BLaER1 (cell line): ENCODE data around the gene TTC7B.

Experiments
- H3K27ac ChIP-seq: shearing (Covaris generic); formaldehyde crosslinking; 2 replicates; pipeline ENCODE4 v1.8.1; 2022
- H3K27me3 ChIP-seq: shearing (Covaris generic); formaldehyde crosslinking; 2 replicates; pipeline ENCODE4 v1.8.1; 2022
- H3K36me3 ChIP-seq: shearing (Covaris generic); formaldehyde crosslinking; 2 replicates; pipeline ENCODE4 v1.8.1; 2022
- H3K4me1 ChIP-seq: shearing (Covaris generic); formaldehyde crosslinking; 2 replicates; pipeline ENCODE4 v1.8.1; 2022
- H3K4me2 ChIP-seq: shearing (Covaris generic); formaldehyde crosslinking; 2 replicates; pipeline ENCODE4 v1.8.1; 2022
- H3K4me3 ChIP-seq: shearing (Covaris generic); formaldehyde crosslinking; 2 replicates; pipeline ENCODE4 v1.8.1; 2022
- H3K9ac ChIP-seq: shearing (Covaris generic); formaldehyde crosslinking; 2 replicates; pipeline ENCODE4 v1.8.1; 2022
- H3K9me3 ChIP-seq: shearing (Covaris generic); formaldehyde crosslinking; 2 replicates; pipeline ENCODE4 v1.8.1; 2022
- H4K20me1 ChIP-seq: shearing (Covaris generic); formaldehyde crosslinking; 2 replicates; pipeline ENCODE4 v1.8.1; 2022
- Cebpa-rat ChIP-seq: shearing (Covaris generic); IDR thresholded peaks from 2 replicates; pipeline ENCODE4 v1.8.1; 2022

Gene TTC7B

GRCh38 chr14:90539496-90539775 is 276.8 kb downstream of the TTC7B start:
- Histone ChIP-seq H3K4me1 (peaks cover 74% of the 10 kb centered on the region), H3K27ac (0 out of 2 replicates have a peak overlapping the region, but pooled peaks have one; percentile 7), H3K27me3 (no peaks in the 10 kb centered on the region), H3K4me2 (no peak overlapping the region), H4K20me1 (no peaks in the 10 kb centered on the region), H3K36me3 (peaks cover 30% of the 10 kb centered on the region), H3K9ac (no peak overlapping the region), H3K9me3 (no peaks in the 10 kb centered on the region), H3K4me3 (no peak overlapping the region)
- no peak for TF ChIP-seq Cebpa-rat

- Histone ChIP-seq H3K9me3 (no peaks in the 10 kb centered on the region), H3K27ac (peak overlapping the region; percentile 7; the same call in 1 of the 2 replicates), H3K4me3 (no peak overlapping the region), H3K9ac (no peak overlapping the region), H3K36me3 (peaks cover 25% of the 10 kb centered on the region), H4K20me1 (no peaks in the 10 kb centered on the region), H3K4me2 (no peak overlapping the region), H3K4me1 (peaks cover 74% of the 10 kb centered on the region), H3K27me3 (no peaks in the 10 kb centered on the region)
- no peak for TF ChIP-seq Cebpa-rat
These were observed 277.3 kb downstream of the TTC7B start for GRCh38 chr14:90538716-90539495.

DNA sequence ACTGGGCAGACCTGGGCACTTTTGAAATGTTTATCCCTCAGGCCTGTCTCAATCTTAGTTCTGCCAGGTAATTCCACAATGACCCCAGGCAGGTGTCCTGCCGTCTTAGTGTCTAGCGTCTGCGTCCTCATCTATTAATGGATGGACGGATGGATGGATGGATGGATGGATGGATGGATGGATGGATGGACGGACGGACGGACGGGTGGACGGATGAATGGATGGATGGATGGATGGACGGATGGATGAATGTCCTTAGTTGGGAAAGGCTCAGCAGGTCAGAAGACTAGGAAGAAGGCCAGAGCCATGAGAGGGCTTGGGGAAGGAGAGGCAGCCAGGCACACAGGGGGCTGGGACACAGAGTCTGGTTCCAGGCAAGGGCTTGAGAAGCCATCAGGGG is 278.1 kb downstream of the TTC7B start:
- Histone ChIP-seq H3K36me3 (peaks cover 21% of the 10 kb centered on the region), H3K4me3 (no peak overlapping the region)
- no peak for TF ChIP-seq Cebpa-rat

DNA sequence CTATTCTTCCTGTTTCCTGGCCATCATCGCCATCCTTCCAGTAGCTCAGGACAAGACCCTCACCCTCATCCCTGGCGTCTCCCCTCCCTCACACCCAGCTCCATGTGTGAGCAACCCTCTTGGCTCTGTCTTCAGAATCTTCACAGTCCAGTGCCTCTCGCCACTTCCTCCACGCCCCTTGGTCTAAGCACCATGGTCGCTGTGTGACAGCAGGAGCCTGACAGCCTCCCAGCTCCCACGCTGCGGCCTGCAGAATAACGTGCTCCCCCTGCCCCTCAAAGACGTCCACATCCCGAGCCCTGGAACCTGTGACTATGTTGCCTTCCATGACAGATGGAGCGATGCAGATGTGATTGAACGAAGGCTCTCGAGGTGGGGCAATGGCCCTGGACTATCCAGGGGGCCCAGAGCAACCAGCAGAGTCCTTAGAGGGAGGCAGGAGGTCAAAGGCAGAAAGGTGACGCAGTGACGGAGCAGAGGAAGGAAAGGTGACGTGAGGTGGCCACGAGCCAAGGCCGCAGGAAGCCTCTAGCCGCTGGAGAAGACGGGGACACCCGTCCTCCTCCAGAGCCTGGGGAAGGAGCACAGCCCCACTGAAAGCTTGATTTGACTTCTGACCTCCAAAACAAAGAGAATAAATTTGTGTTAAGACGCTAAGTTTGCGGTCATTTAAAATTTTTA is 279.6 kb downstream of the TTC7B start:
- Histone ChIP-seq H4K20me1 (no peaks in the 10 kb centered on the region), H3K9ac (peak overlapping the region; percentile 67), H3K4me1 (peaks cover 76% of the 10 kb centered on the region), H3K4me2 (peak overlapping the region; percentile 92), H3K9me3 (no peaks in the 10 kb centered on the region), H3K4me3 (peak overlapping the region; percentile 27), H3K27me3 (no peaks in the 10 kb centered on the region), H3K36me3 (peaks cover 21% of the 10 kb centered on the region), H3K27ac (peak overlapping the region; percentile 81)
- no peak for TF ChIP-seq Cebpa-rat

More for the DNA sequence above, 278.1 kb downstream of the TTC7B start:
- Histone ChIP-seq H3K4me2 (no peak overlapping the region), H4K20me1 (no peaks in the 10 kb centered on the region), H3K27ac (peak overlapping the region; percentile 7; the same call in 1 of the 2 replicates), H3K4me1 (peaks cover 76% of the 10 kb centered on the region), H3K9me3 (no peaks in the 10 kb centered on the region), H3K27me3 (no peaks in the 10 kb centered on the region), H3K9ac (no peak overlapping the region)

DNA sequence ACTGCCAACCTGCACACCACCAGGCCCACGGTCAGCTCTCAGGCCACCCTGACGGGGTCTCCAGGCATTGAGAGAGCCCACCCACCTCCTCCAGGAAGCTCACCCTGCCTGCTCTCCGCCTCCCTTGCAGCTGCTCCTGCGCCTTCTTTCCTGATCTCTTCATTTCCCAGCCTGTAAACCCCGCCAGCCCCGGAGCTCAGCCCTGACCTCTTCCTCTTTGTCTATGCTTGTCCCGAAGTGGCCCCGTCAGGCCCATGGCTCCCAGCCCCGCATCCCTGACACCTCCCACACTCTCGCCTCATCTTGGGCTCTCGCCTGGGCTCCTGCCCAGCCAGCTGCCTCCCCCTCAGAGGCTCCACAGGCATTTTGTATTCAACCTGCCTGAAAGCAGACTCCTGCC is 280.1 kb downstream of the TTC7B start:
- Histone ChIP-seq H3K4me2 (peak overlapping the region; percentile 92), H4K20me1 (no peaks in the 10 kb centered on the region), H3K9me3 (no peaks in the 10 kb centered on the region), H3K4me3 (peak overlapping the region; percentile 27), H3K9ac (peak overlapping the region; percentile 67), H3K4me1 (peaks cover 72% of the 10 kb centered on the region), H3K27me3 (no peaks in the 10 kb centered on the region), H3K36me3 (peaks cover 16% of the 10 kb centered on the region), H3K27ac (peak overlapping the region; percentile 81)
- no peak for TF ChIP-seq Cebpa-rat

- H3K9ac ChIP-seq = peak overlapping the region; percentile 67
- peak overlapping the region; percentile 81 for H3K27ac ChIP-seq
These were observed 280.6 kb downstream of the TTC7B start for GRCh38 chr14:90535556-90536090.

GRCh38 chr14:90534838-90535555 is 281.2 kb downstream of the TTC7B start:
- Histone ChIP-seq H3K36me3 (peaks cover 14% of the 10 kb centered on the region), H3K27ac (peak overlapping the region; percentile 81), H3K4me3 (no peak overlapping the region), H3K9me3 (no peaks in the 10 kb centered on the region), H3K27me3 (no peaks in the 10 kb centered on the region), H3K4me2 (peak overlapping the region; percentile 92), H3K9ac (no peak overlapping the region), H3K4me1 (peaks cover 64% of the 10 kb centered on the region), H4K20me1 (no peaks in the 10 kb centered on the region)
- no peak for TF ChIP-seq Cebpa-rat

More at GRCh38 chr14:90535556-90536090, 280.6 kb downstream of the TTC7B start:
- peaks cover 67% of the 10 kb centered on the region for H3K4me1 ChIP-seq
- no peaks in the 10 kb centered on the region for H3K9me3 ChIP-seq
- H3K4me3 ChIP-seq = 0 out of 2 replicates have a peak overlapping the region, but pooled peaks have one; percentile 27
- H3K27me3 ChIP-seq = no peaks in the 10 kb centered on the region
- TF ChIP-seq Cebpa-rat = no peak
- peaks cover 14% of the 10 kb centered on the region for H3K36me3 ChIP-seq
- H4K20me1 ChIP-seq = no peaks in the 10 kb centered on the region
- H3K4me2 ChIP-seq = peak overlapping the region; percentile 92

GRCh38 chr14:90534091-90534837 is 282.0 kb downstream of the TTC7B start:
- Histone ChIP-seq H3K36me3 (peaks cover 6% of the 10 kb centered on the region; the same call in 1 of the 2 replicates), H3K4me3 (no peak overlapping the region), H3K9ac (peak overlapping the region; percentile 55; the same call in 1 of the 2 replicates), H3K4me1 (peaks cover 57% of the 10 kb centered on the region), H3K4me2 (peak overlapping the region; percentile 92), H3K9me3 (no peaks in the 10 kb centered on the region), H3K27ac (peak overlapping the region; percentile 81), H4K20me1 (no peaks in the 10 kb centered on the region), H3K27me3 (no peaks in the 10 kb centered on the region)
- TF ChIP-seq Cebpa-rat = no peak

DNA sequence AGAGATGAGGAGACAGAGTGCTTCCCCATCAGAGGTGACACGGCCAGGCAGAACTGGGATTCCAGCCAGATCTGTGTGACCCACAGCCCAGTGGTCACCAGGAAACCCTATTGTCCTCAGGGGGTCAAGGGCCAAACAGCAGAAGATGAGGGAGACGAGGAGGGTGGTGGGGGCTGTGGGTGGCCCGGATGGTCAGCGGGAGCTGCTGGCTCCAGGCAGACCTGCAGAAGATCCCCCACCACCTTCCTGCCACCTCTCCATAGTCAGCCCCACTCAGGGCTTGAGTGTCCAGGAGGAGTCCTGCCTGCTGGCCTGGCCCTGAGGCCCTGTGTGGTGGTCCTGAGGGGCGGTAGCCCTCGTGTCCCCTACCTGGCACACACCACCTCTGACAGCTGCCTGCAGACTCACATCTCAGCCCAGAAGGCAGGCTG is 282.6 kb downstream of the TTC7B start:
- peak overlapping the region; percentile 92 for H3K4me2 ChIP-seq
- H3K27me3 ChIP-seq = no peaks in the 10 kb centered on the region
- peak overlapping the region; percentile 81 for H3K27ac ChIP-seq
- peaks cover 51% of the 10 kb centered on the region for H3K4me1 ChIP-seq
- no peak overlapping the region for H3K4me3 ChIP-seq
- H4K20me1 ChIP-seq = no peaks in the 10 kb centered on the region
- H3K9me3 ChIP-seq = 0 out of 2 replicates have a peak, but pooled peaks cover 4% of the 10 kb centered on the region
- H3K9ac ChIP-seq = peak overlapping the region; percentile 55; the same call in 1 of the 2 replicates
- no peak for TF ChIP-seq Cebpa-rat
- H3K36me3 ChIP-seq = no peaks in the 10 kb centered on the region
